HG03520 (cell line): ENCODE results near the gene PKD1L1.
"Not testable (repeated sequence)": the region's sequence is repeated elsewhere in the genome, so short reads cannot be mapped to it uniquely, and the experiment has no call there.

Experiments
- ATAC-seq: cut with Tn5 transposase; IDR thresholded peaks from one replicate; pipeline ENCODE4 v1.9.1; 2021; ENCODE audit warnings: mild to moderate bottlenecking, moderate library complexity; ENCODE audit not compliant: unreplicated experiment

The PKD1L1 gene

DNA sequence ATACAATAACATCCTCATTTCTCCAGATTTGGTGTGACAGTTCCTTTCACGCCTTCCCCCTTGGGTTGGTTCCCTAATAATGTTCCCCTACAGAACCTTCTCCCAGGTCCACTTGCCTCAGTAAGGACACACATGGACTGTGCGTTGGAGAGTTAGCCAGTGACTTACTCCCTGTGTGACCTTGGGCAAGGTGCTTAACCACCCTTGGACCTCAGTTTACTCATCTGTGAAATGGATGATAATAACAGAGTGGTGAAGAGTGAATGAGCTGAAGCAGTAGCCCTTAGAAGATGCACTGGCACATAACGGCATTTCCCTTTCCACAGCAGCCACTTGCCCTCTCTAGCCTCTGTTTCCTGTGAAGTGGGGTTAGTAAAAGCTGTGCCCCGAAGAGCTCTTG is 175.8 kb downstream of the PKD1L1 start:
- ATAC-seq = no peak

- ATAC-seq = no peak
These were observed 176.3 kb downstream of the PKD1L1 start for GRCh38 chr7:47771990-47772360.

DNA sequence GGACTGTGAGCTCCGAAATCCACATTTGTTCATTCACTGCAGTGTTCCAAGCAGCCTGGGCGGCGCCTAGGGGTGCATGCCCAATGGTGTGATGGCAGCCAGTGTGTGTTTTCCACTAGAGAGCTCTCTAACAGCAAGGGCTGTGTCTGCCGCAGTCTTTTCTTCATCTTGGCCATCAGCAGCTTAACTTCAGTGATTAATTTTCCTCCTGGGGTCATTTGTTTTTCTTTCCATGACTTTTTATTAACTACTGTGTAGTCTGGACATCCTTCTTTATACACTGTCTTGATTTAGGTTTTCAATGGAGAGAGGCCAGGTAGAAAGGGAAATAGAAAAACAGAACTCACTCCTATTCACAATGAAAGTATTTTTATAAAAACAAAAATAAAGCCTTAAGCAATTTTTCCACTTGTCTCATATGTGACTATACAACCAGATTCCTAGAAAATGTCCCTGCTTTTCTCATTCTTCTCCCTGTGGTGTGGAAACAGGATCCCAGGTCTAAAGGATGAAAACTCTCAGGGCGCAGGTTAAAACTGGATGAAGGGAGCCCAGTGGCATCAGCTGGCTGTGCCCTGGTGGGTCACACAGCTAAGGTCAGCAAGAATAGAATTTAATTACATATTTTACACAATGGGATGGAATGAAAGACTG is 176.8 kb downstream of the PKD1L1 start:
- ATAC-seq = no peak

DNA sequence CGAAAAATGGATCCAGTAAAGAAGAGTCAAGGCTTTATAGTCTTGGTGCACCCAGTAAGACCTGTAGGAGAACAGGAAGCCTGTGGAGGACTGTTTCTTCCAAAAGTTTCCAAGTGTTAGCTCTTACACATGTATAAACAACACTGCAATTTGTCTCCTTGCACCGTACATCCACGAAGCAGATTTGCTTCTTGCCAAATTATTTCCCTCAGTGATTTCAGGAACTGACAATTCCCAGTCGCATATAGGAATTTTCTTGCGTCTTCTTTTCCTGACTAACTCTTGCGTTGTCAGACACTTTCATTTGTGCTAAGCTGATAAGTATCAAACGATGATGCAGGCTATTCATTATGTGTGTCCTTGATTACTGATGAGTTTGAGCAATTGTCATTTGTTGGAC is 182.1 kb downstream of the PKD1L1 start:
- ATAC-seq = no peak

DNA sequence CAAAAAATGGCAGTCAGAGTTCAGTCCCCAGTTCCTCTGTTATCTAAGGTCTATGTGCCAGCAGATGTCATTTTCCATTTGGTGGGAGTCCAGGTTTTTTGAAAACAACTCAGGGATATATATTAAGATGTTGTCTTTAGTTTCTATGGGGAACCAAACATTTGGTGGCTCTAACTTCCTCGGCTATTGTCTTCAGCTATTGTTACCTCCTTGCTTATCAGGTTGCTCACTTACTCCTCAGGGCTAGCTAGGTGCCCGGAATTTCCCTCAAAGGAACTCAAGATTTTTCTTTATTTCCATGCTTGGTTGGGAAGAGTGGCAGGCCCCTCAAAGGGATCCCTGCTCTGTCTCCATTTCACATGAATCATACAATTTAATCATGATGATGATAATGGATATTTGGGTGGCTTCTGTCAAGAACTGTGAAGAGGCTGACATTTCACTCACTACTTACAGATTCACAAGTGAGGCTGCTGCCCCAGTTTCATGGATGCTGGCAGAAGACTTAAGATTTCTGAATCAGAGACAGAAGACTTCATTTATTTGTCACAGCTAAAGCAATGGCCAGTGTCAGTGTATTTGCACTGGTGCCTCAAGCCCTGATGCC is 182.8 kb downstream of the PKD1L1 start:
- ATAC-seq = no peak

DNA sequence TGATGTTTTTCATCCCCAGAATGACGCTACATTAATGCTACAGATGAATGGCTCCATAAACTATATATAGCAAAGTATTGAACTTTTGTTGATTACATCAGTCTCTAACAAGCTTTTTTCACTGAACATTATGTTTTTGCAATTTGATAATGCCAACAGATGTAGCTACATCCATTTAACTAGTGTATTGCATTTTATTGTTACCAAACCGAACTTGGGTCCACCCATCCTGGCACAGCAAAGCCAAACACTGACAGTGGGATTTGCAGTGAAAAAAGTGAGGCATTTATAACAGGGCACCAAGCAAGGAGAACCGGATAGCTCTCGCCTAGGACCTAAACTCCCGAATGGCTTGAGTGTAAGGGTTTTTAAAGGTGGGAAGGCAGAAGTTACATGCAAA is 183.5 kb downstream of the PKD1L1 start:
- ATAC-seq = no peak

- ATAC-seq = no peak
These were observed 184.9 kb downstream of the PKD1L1 start for GRCh38 chr7:47763063-47763974.

DNA sequence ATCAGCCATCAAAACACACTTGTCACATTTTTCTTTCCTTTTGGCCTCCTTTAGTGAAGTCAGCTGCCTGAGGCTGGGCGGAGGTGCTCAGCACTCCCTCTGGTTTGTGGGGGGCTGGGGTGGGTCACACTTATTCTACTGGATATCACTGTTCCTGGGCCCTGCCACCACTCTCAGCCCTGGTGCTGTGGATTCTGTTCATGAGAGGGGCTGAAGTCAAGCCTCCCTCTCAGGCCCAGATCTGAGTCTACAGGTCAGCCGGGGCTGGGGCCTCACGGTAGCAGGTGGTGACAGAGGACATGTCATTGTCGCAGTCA is 185.6 kb downstream of the PKD1L1 start:
- no peak for ATAC-seq

GRCh38 chr7:47762207-47762606 is 186.1 kb downstream of the PKD1L1 start:
- ATAC-seq = no peak

DNA sequence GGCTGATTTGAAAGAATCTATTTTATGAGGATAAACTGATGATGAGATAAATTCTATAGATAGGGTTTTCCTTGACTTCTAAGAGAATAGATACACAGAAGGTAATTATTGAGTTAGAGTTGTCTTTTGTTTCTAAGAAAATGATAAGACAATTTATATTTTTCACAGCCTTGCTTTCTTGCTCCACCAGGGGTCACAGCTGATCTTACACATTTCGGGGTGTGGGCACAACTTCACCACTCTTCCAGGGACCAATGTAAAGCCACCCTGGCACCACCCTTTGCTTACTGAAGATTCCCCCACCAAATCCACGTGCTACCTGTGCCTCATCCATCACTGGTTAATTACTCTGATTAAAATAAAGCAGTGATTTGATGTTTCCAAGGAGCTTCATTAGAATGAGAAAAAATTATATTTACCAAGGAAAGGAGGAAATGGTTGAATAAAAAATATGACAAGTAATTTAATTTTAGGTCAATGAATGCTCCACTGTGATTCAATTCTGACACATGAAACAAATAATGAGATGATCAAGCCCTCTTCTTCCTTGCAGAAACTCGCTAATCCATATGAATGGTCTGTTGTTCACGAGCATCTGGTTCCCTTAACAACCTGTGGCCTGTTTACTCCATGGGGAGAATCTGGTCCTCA is 189.1 kb downstream of the PKD1L1 start:
- no peak for ATAC-seq

DNA sequence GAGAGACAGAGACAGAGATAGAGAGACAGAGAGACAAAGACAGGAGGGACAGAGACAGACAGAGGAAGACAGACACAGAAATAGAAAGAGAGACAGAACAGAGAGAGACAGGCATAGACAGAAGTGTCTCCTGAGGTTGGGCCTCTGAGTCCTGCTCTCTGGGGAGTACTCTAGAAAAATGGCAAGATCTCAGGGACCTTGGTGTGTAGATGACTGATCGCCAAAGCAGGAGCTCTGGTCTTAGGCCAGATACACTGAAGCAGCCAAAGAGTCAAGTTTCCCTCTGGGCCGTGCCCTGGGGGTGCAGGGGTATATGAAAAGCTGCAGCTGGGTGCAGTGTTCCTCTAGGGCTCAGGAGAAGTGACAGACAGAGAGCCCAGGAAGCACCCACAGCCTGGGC is 189.7 kb downstream of the PKD1L1 start:
- ATAC-seq = no peak

DNA sequence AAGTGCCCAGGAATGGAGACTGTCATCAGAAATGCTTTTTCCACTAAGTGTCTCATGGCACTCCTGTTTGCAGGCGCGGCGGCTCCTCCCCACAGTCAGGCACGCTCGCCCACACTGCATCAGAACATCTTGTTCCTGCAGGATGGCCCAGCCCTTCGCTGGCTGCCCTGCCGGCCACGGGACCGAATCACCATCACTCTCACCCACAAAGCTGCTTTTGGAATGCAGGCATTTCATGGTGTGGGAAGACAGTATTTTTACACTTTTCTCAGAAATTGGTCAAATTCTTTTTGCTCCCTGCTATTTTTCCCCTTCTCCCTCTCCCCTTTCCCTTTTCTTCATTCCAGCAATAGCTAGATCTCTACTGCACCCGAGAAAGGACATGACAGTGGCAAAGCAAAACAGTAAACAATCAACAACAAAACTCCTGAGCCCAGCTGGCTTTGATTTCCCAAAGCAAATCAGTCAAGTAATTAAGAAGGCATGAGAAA is 190.3 kb downstream of the PKD1L1 start:
- no peak for ATAC-seq

- ATAC-seq = no peak
These were observed 191.6 kb downstream of the PKD1L1 start for GRCh38 chr7:47756636-47757035.

DNA sequence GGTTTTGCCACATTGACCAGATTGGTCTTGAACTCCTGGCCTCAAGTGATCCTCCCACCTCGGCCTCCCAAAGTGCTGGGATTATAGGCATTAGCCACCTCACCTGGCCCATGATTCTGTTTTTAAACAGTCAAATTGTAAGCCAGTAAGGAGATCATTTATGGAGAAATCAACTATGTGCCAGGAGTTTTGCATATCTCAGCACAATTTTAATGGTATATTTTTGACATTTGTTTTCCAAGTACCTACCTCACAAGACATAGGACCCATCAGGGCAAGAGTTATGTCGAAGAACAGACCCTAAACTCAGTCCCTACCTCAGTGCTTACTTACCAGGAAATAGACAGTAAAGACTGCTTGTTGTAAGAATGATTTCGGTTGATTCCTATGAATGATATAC is 193.0 kb downstream of the PKD1L1 start:
- no peak for ATAC-seq

- not testable (repeated sequence) for ATAC-seq
These were observed 196.5 kb downstream of the PKD1L1 start for GRCh38 chr7:47751724-47752123.

DNA sequence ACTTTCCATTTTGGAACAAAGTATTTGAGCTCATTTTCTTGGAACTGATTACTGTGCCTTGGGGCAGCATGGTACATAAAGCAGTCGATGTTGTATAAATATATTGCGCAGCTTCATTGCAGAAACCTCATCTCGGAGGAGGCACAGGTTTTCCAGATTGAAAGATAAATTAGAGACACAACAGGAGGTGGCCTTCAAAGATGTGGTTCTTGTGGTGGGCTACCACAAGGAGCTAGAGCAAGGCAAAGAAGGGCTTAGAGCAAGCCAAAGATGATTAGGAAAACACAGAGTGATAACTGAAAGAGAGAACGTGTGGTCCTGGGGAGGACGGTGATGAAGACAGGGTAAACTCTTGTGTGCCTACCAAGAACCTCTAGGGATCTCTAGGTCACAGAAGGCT is 197.2 kb downstream of the PKD1L1 start:
- no peak for ATAC-seq

GRCh38 chr7:47748041-47748440 is 200.2 kb downstream of the PKD1L1 start:
- ATAC-seq = no peak

DNA sequence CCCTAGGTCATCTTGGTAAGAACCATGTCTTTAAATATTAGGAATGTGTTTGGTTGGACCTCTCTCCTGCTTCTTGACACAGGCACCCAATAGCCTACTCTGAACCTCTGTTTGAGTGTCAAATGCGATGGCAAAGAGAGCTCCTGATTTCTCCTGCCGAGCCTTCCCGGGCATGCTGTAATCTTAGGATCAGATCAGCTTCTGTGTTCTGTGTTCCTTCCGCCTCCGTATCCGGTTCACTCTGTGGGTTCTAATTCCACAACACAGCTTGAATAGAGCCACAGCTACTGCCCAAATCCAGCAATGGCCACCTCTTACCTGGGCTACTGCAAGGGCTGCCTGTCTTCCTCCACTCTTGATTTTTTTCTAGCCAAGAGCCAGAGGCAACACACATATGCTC is 201.1 kb downstream of the PKD1L1 start:
- no peak for ATAC-seq

DNA sequence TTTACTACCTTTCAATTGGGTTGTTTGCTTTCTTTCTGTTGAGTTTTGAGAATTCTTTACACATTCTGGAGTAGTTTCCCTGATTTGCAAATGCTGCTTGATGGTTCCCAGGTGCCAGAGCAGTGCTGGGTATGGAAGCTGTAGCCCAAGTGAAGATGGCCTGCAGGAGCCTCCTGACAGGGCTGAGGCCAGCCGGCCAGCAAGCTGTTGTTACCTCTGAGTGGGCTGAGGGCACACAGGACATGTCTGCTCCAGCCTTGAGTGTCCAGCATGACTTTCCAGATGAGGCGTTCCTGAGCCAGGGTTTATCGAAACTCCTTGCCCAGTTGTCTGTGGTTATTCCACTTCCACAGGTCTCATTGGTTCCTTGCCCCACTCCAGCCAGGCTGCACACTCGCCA is 201.8 kb downstream of the PKD1L1 start:
- no peak for ATAC-seq

DNA sequence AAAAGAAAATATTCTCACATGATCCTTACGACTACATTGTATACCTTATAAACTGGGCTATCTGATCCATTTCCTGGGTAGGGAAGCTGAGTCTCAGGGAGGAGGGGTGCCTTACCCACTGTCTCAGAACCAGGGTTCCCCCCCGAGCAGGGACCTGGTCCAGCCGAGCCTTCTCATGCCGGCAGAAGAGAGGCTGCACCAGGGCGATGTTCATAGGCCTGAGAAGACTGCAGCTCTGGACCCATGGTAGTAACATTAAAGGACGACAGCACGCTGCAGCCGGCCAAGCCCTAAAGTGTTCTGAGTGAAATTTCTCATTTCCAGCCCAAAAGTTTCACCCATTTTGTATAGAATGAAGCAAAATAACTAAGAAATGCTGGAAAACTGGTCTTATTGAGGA is 203.4 kb downstream of the PKD1L1 start:
- no peak for ATAC-seq

GRCh38 chr7:47743965-47744591 is 204.2 kb downstream of the PKD1L1 start:
- ATAC-seq = no peak
